HepG2 (cell line): Measurements from ENCODE around the gene DCAKD. TPM values are rescaled to one million over a fixed set of nuclear protein-coding genes. Genes with fewer than 3 reads are reported as not detected.

Experiments
- ERF ChIP-seq: IDR thresholded peaks from 2 replicates; pipeline ENCODE4 v1.6.1; 2018; ENCODE audit warnings: missing biosample characterization, missing genetic modification reagents
- GLMP ChIP-seq: sonication (generic); formaldehyde crosslinking; IDR thresholded peaks from 2 replicates; pipeline ENCODE4 v1.9.0; 2021; ENCODE audit warnings: missing genetic modification reagents, mild to moderate bottlenecking, borderline replicate concordance
- KLF15 ChIP-seq: sonication (generic); formaldehyde crosslinking; IDR thresholded peaks from 2 replicates; pipeline ENCODE4 v1.8.1; 2023; ENCODE audit warnings: borderline replicate concordance, mild to moderate bottlenecking, inconsistent platforms, missing genetic modification reagents, mixed read lengths
- RFXAP ChIP-seq: sonication (generic); formaldehyde crosslinking; IDR thresholded peaks from 2 replicates; pipeline ENCODE4 v1.4.0; 2020; ENCODE audit warnings: missing genetic modification reagents, borderline replicate concordance
- SMARCE1 ChIP-seq: fragments of 450-650 bp; IDR thresholded peaks from 2 replicates; pipeline ENCODE4 v1.6.1; 2017; ENCODE audit warnings: borderline replicate concordance
- THYN1 ChIP-seq: sonication (generic); formaldehyde crosslinking; IDR thresholded peaks from 2 replicates; pipeline ENCODE4 v1.8.1; 2023; ENCODE audit warnings: low read depth, mild to moderate bottlenecking, moderate library complexity, missing genetic modification reagents, borderline replicate concordance
- TMF1 ChIP-seq: sonication (generic); formaldehyde crosslinking; IDR thresholded peaks from 2 replicates; pipeline ENCODE4 v1.8.1; 2022; ENCODE audit warnings: low read depth, missing genetic modification reagents
- TOE1 ChIP-seq: sonication (generic); formaldehyde crosslinking; IDR thresholded peaks from 2 replicates; pipeline ENCODE4 v1.4.0; 2020; ENCODE audit warnings: mild to moderate bottlenecking, missing genetic modification reagents
- ZBTB20 ChIP-seq: sonication (generic); formaldehyde crosslinking; IDR thresholded peaks from 2 replicates; pipeline ENCODE4 v1.8.1; 2023; ENCODE audit warnings: missing genetic modification reagents, low read depth, mild to moderate bottlenecking, borderline replicate concordance
- ZBTB21 ChIP-seq: sonication (generic); formaldehyde crosslinking; IDR thresholded peaks from 2 replicates; pipeline ENCODE4 v1.4.0; 2020; ENCODE audit warnings: missing genetic modification reagents
- ZBTB39 ChIP-seq: sonication (generic); formaldehyde crosslinking; IDR thresholded peaks from 2 replicates; pipeline ENCODE4 v1.5.0; 2020; ENCODE audit warnings: missing genetic modification reagents
- ZFP36 ChIP-seq: fragments of 150-350 bp; IDR thresholded peaks from 2 replicates; pipeline ENCODE4 v1.6.1; 2018; ENCODE audit warnings: borderline replicate concordance, low read length, low read depth; ENCODE audit not compliant: partially characterized antibody
- ZNF24 ChIP-seq: fragments of 450-650 bp; IDR thresholded peaks from 2 replicates; pipeline ENCODE4 v1.6.1; 2017; ENCODE audit warnings: antibody characterized with exemption, mild to moderate bottlenecking
- ZNF33B ChIP-seq: sonication (generic); formaldehyde crosslinking; IDR thresholded peaks from 2 replicates; pipeline ENCODE4 v1.5.1; 2020; ENCODE audit warnings: mild to moderate bottlenecking, missing genetic modification reagents
- ZNF441 ChIP-seq: sonication (generic); formaldehyde crosslinking; IDR thresholded peaks from 2 replicates; pipeline ENCODE4 v1.7.0; 2021; ENCODE audit warnings: missing genetic modification reagents, borderline replicate concordance
- ZNF484 ChIP-seq: sonication (generic); formaldehyde crosslinking; IDR thresholded peaks from 2 replicates; pipeline ENCODE4 v1.5.1; 2020; ENCODE audit warnings: mild to moderate bottlenecking, low read depth, missing genetic modification reagents, borderline replicate concordance
- ZNF543 ChIP-seq: sonication (generic); formaldehyde crosslinking; IDR thresholded peaks from 2 replicates; pipeline ENCODE4 v1.4.0; 2020; ENCODE audit warnings: mild to moderate bottlenecking, missing genetic modification reagents
- ZNF577 ChIP-seq: sonication (generic); formaldehyde crosslinking; IDR thresholded peaks from 2 replicates; pipeline ENCODE4 v1.4.0; 2020; ENCODE audit warnings: mild to moderate bottlenecking, low read depth, missing genetic modification reagents, borderline replicate concordance
- polyA plus RNA-seq, 8 experiments: library from polyadenylated mRNA; depleted of rRNA in 3 of 8; stranded (reverse) in 7 of 8; unstranded in 1 of 8; fragments of >200 nt; fragmentation: Illumina TruSeq in 4 of 8; extraction: Trizol in 4 of 8; gene quantifications; 2 replicates each; pipeline versions ENCODE4 v1.2.1 to v1.2.3, GENCODE V29; 2011 to 2016; ENCODE audit warnings: low read depth in 4 of 8, missing spikeins in 1 of 8, mixed read lengths in 1 of 8; ENCODE audit not compliant: insufficient read depth in 1 of 8
- total RNA-seq, 5 experiments: library from RNA; depleted of rRNA; stranded (reverse); fragments of >200 nt; fragmentation: Illumina TruSeq; extraction: Trizol; gene quantifications; 2 replicates each; pipeline ENCODE4 v1.2.3, GENCODE V29; 2016; ENCODE audit warnings: low read depth in 1 of 5
- TF ChIP-seq, protein P1 (sequence below): sonication (generic); formaldehyde crosslinking; IDR thresholded peaks from 2 replicates; pipeline ENCODE4 v1.4.0; 2020; ENCODE audit warnings: missing genetic modification reagents, low read depth, mild to moderate bottlenecking, borderline replicate concordance

Gene DCAKD
- total and polyA plus RNA-seq, 2 of the 13 experiments (the other 11 are each of a cell fraction or from before 2014, with no cell fraction given) = 25.9 to 29.2 TPM

DNA sequence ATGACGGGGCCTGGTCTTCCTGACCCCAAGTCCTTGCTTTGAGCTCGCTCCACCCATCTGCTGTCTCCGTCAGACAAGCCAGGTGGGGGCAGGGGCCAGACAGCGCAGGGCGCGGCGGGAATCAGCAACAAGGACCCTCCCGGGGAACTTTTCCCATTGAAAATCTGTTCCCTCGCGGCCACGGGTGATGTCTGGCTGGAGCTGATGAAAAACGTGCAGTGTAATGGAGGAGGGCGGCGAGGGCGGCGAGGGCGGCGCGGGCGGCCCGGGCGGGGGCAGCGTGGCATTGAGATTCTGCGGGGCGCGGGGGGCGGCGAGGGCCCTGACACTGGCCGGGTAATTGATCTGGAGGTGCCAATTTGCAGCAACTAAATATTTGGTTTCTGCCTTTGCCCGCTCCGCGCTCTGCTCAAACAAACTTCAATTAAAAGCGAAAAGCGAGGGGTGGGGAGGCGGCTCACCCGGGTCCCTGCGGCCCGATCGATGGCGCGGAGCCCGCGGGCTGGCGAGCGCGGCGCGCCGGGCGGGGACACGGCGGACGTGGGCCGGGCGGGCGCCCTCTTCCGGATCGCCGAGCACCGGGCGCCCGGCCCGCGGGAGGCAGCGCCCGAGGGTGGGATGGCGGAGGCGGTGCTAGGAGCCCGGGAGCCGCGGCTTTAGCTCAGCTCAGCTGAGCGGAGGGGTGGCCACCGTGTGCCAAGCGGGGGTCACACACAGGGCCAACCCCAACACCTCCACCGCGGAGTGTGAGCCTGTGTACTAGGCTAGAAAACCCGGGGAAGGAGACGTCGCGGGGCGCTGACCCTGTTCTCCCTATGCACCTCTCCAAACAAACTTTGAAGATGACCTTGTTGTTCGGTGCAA, 32.4 kb downstream of the DCAKD start (continued):
- TF ChIP-seq ZBTB20 (CRISPR knock-in tag) (no peak), TOE1 (CRISPR knock-in tag) (no peak), ZNF24 (no peak), ZNF484 (CRISPR knock-in tag) (no peak), ZNF577 (CRISPR knock-in tag) (no peak), ZNF543 (no peak), THYN1 (CRISPR knock-in tag) (no peak), ZFP36 (no peak), RFXAP (CRISPR knock-in tag) (no peak; the same call in 1 of the 2 replicates), ZBTB21 (CRISPR knock-in tag) (no peak), SMARCE1 (no peak), TMF1 (CRISPR knock-in tag) (no peak), ZBTB39 (no peak), ERF (CRISPR knock-in tag) (0 out of 2 replicates have a peak, but pooled peaks have one; percentile 28), ZNF441 (CRISPR knock-in tag) (no peak), KLF15 (CRISPR knock-in tag) (no peak), ZNF33B (CRISPR knock-in tag) (no peak), GLMP (CRISPR knock-in tag) (no peak)
- TF ChIP-seq, protein P1, sequence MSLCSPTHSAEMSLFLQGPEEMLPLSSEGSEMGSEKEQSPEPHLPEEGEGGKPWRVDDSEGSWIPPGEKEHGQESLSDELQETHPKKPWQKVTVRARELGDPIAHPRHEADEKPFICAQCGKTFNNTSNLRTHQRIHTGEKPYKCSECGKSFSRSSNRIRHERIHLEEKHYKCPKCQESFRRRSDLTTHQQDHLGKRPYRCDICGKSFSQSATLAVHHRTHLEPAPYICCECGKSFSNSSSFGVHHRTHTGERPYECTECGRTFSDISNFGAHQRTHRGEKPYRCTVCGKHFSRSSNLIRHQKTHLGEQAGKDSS (CRISPR knock-in tag) = 0 out of 2 replicates have a peak, but pooled peaks have one; percentile 66
